ENCODE data around the gene ZBED5.

Gene ZBED5

GRCh38 chr11:10864688-10865087, 6.8 kb upstream of the ZBED5 start:
- Histone ChIP-seq H3K36me3 (ENCODE audit: insufficient read depth, insufficient read length, low read length) (no peaks in the 10 kb centered on the region), H3K4me1 (ENCODE audit: insufficient read depth, insufficient read length) (no peaks in the 10 kb centered on the region), H3K9ac (ENCODE audit: insufficient read length, low read depth) (no peak overlapping the region), H3K9me3 (ENCODE audit: insufficient read depth, low read length) (no peaks in the 10 kb centered on the region), H3K27me3 (ENCODE audit: insufficient read depth, insufficient read length) (no peaks in the 10 kb centered on the region), H3K4me3 (ENCODE audit: insufficient read length, low read depth) (no peak overlapping the region)
- DNase-seq (ENCODE audit: low read depth, low spot score) = no peak
- no peak for TF ChIP-seq SUZ12 (IDR thresholded peaks at IDR 0.05; ENCODE audit: extremely low read depth, insufficient read depth, insufficient read length)
- TF ChIP-seq ZNF274 (IDR thresholded peaks at IDR 0.05; ENCODE audit: low read depth, low read length) = no peak
- TF ChIP-seq YY1 (IDR thresholded peaks at IDR 0.05; ENCODE audit: insufficient read depth, insufficient read length) = no peak

DNA sequence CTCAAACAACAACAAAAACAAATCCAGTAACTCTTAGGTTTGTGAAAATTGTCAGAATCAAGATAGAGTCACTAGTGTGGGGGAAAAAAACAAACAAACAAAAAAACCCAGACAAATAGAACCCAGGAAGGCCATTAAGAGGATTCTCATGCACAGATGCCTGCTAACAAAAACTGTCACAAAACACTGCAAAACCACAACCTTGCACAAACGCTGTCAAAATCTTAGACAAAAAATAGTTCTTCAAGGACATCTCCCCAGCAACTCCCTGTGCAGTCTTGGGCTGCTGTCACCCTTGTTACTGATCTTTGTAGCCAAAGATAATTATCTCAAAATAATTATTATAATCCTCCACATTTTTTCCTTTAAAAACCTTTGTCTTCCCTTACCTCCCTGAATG, 4.6 kb upstream of the ZBED5 start:
- no peaks in the 10 kb centered on the region for H3K4me1 ChIP-seq (ENCODE audit: insufficient read depth, insufficient read length)
- no peaks in the 10 kb centered on the region for H3K27me3 ChIP-seq (ENCODE audit: insufficient read depth, insufficient read length)
- H3K9ac ChIP-seq (ENCODE audit: insufficient read length, low read depth) = no peak overlapping the region
- no peak overlapping the region for H3K4me3 ChIP-seq (ENCODE audit: insufficient read length, low read depth)
- no peaks in the 10 kb centered on the region for H3K9me3 ChIP-seq (ENCODE audit: insufficient read depth, low read length)
- no peaks in the 10 kb centered on the region for H3K36me3 ChIP-seq (ENCODE audit: insufficient read depth, insufficient read length, low read length)
- no peak for DNase-seq (ENCODE audit: low read depth, low spot score)
- TF ChIP-seq YY1 (IDR thresholded peaks at IDR 0.05; ENCODE audit: insufficient read depth, insufficient read length) (no peak), ZNF274 (IDR thresholded peaks at IDR 0.05; ENCODE audit: low read depth, low read length) (no peak), SUZ12 (IDR thresholded peaks at IDR 0.05; ENCODE audit: extremely low read depth, insufficient read depth, insufficient read length) (no peak)

DNA sequence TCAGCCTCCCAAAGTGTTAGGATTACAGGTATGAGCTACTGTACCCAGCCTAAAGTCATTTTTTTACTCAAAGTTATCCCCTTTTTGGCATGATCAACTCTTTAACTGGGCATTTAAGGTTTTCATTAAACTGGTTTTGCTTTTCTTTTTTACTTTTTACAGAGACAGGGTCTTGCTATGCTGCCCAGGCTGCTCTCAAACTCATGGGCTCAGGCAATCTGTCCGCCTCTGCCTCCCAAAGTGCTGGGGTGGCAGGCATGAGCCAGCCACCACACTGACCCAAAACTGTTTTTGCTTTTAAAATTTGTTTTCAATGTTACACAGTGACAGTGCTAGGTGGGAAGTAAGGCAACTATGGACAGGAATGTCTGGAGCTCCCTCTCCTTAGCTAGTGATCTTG, 3.9 kb upstream of the ZBED5 start:
- H3K9ac ChIP-seq (ENCODE audit: insufficient read length, low read depth) = no peak overlapping the region

DNA sequence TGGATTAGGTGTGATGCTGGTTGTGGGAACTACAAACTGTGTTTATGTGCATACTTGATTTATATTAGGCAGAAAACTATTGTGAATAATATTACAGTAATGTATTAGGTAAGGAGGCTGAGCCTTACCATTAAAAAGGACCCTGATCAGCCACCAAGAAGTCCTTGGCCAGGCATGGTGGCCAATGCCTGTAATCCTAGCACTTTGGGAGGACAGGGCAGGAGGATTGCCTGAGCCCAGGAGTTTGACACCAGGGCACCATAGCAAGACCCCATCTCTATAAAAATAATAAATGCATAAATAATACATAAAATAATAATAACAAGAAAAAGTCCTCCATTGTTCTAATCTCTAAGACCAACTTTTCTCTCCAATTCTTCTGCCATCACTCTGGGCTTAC, 3.2 kb upstream of the ZBED5 start:
- Histone ChIP-seq H3K9ac (ENCODE audit: insufficient read length, low read depth) (no peak overlapping the region), H3K36me3 (ENCODE audit: insufficient read depth, insufficient read length, low read length) (peaks cover 8% of the 10 kb centered on the region), H3K27me3 (ENCODE audit: insufficient read depth, insufficient read length) (no peaks in the 10 kb centered on the region), H3K9me3 (ENCODE audit: insufficient read depth, low read length) (no peaks in the 10 kb centered on the region), H3K4me3 (ENCODE audit: insufficient read length, low read depth) (no peak overlapping the region), H3K4me1 (ENCODE audit: insufficient read depth, insufficient read length) (no peaks in the 10 kb centered on the region)
- TF ChIP-seq YY1 (IDR thresholded peaks at IDR 0.05; ENCODE audit: insufficient read depth, insufficient read length) (no peak), ZNF274 (IDR thresholded peaks at IDR 0.05; ENCODE audit: low read depth, low read length) (no peak), SUZ12 (IDR thresholded peaks at IDR 0.05; ENCODE audit: extremely low read depth, insufficient read depth, insufficient read length) (no peak)
- no peak for DNase-seq (ENCODE audit: low read depth, low spot score)

More for the DNA sequence above, 3.9 kb upstream of the ZBED5 start:
- no peak for DNase-seq (ENCODE audit: low read depth, low spot score)
- Histone ChIP-seq H3K27me3 (ENCODE audit: insufficient read depth, insufficient read length) (no peaks in the 10 kb centered on the region), H3K4me3 (ENCODE audit: insufficient read length, low read depth) (no peak overlapping the region), H3K4me1 (ENCODE audit: insufficient read depth, insufficient read length) (no peaks in the 10 kb centered on the region), H3K9me3 (ENCODE audit: insufficient read depth, low read length) (no peaks in the 10 kb centered on the region), H3K36me3 (ENCODE audit: insufficient read depth, insufficient read length, low read length) (peaks cover under 1% of the 10 kb centered on the region)
- TF ChIP-seq YY1 (IDR thresholded peaks at IDR 0.05; ENCODE audit: insufficient read depth, insufficient read length) = no peak
- no peak for TF ChIP-seq ZNF274 (IDR thresholded peaks at IDR 0.05; ENCODE audit: low read depth, low read length)
- TF ChIP-seq SUZ12 (IDR thresholded peaks at IDR 0.05; ENCODE audit: extremely low read depth, insufficient read depth, insufficient read length) = no peak

DNA sequence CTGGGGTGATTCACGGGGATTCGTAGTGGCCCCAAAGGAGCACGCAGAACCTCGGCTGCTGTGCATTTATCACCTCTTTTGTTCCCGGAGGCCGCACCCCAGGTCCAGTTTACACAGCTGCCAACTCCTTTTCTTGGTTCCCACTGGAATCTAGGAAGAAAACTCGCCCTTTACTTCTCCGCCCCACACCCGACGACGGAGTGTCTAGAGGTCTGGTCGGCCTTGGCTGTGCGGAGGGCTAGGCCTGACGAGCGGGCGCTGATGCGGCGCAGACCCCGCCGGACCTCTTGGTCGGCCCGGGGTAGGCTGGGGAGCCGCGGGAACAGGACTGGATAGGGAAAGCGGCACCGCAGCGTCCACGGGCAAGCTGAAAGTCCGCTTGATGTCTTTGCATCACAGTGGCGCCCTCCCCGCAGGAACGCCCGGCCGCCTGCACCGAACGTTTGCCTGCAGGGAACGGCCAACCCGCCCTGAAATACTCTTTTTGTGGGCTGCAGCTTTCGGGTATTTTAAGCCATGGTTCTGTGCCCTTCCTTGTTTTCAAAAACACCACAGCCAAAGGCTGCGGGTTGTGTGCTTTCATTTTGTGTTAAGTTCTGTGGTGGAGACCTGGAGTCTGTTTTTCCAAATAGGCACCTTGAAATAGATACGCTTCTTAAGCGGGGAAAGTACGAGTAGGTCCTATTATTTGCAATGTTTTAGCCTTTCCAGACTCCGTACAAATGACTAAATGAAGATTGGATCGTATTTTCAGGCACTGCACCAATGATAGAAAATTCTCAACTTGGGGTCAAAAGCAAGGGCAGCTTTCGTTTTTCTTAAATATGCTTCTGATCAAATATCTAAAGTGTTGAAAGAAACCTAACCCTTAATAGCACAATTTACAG, 829 bp upstream of the ZBED5 start:
- TF ChIP-seq SUZ12 (IDR thresholded peaks at IDR 0.05; ENCODE audit: extremely low read depth, insufficient read depth, insufficient read length) (no peak), YY1 (IDR thresholded peaks at IDR 0.05; ENCODE audit: insufficient read depth, insufficient read length) (no peak), ZNF274 (IDR thresholded peaks at IDR 0.05; ENCODE audit: low read depth, low read length) (no peak)
- DNase-seq (ENCODE audit: low read depth, low spot score) = peak; percentile 63

DNA sequence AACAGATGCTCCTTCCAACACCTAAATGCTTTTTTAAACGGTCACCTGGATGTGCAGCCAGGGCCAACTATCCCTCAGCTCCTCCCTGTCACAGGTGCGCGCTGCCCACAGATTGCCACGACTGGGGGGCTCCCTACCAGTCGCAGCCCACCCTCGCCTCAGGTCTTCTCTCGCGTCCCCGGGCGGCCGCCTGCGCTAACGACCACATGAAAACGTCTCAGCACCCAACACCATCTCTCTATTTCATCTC, 469 bp downstream of the ZBED5 start:
- Histone ChIP-seq H3K4me3 (ENCODE audit: insufficient read length, low read depth) (peak overlapping the region; percentile 94), H3K27me3 (ENCODE audit: insufficient read depth, insufficient read length) (no peaks in the 10 kb centered on the region), H3K4me1 (ENCODE audit: insufficient read depth, insufficient read length) (no peaks in the 10 kb centered on the region), H3K9me3 (ENCODE audit: insufficient read depth, low read length) (no peaks in the 10 kb centered on the region), H3K9ac (ENCODE audit: insufficient read length, low read depth) (peak overlapping the region; percentile 96), H3K36me3 (ENCODE audit: insufficient read depth, insufficient read length, low read length) (peaks cover 44% of the 10 kb centered on the region)
- DNase-seq (ENCODE audit: low read depth, low spot score) = no peak
- no peak for TF ChIP-seq YY1 (IDR thresholded peaks at IDR 0.05; ENCODE audit: insufficient read depth, insufficient read length)
- TF ChIP-seq SUZ12 (IDR thresholded peaks at IDR 0.05; ENCODE audit: extremely low read depth, insufficient read depth, insufficient read length) = no peak
- TF ChIP-seq ZNF274 (IDR thresholded peaks at IDR 0.05; ENCODE audit: low read depth, low read length) = no peak

More for the DNA sequence above, 829 bp upstream of the ZBED5 start:
- H3K4me3 ChIP-seq (ENCODE audit: insufficient read length, low read depth) = peak overlapping the region; percentile 94
- H3K9me3 ChIP-seq (ENCODE audit: insufficient read depth, low read length) = no peaks in the 10 kb centered on the region
- H3K4me1 ChIP-seq (ENCODE audit: insufficient read depth, insufficient read length) = no peaks in the 10 kb centered on the region
- no peaks in the 10 kb centered on the region for H3K27me3 ChIP-seq (ENCODE audit: insufficient read depth, insufficient read length)
- peak overlapping the region; percentile 93 for H3K9ac ChIP-seq (ENCODE audit: insufficient read length, low read depth)
- H3K36me3 ChIP-seq (ENCODE audit: insufficient read depth, insufficient read length, low read length) = peaks cover 31% of the 10 kb centered on the region

- Histone ChIP-seq H3K4me1 (ENCODE audit: insufficient read depth, insufficient read length) (no peaks in the 10 kb centered on the region), H3K4me3 (ENCODE audit: insufficient read length, low read depth) (peak overlapping the region; percentile 94), H3K36me3 (ENCODE audit: insufficient read depth, insufficient read length, low read length) (peaks cover 49% of the 10 kb centered on the region), H3K27me3 (ENCODE audit: insufficient read depth, insufficient read length) (no peaks in the 10 kb centered on the region), H3K9ac (ENCODE audit: insufficient read length, low read depth) (peak overlapping the region; percentile 96), H3K9me3 (ENCODE audit: insufficient read depth, low read length) (no peaks in the 10 kb centered on the region)
- TF ChIP-seq YY1 (IDR thresholded peaks at IDR 0.05; ENCODE audit: insufficient read depth, insufficient read length) (no peak), ZNF274 (IDR thresholded peaks at IDR 0.05; ENCODE audit: low read depth, low read length) (no peak), SUZ12 (IDR thresholded peaks at IDR 0.05; ENCODE audit: extremely low read depth, insufficient read depth, insufficient read length) (no peak)
- DNase-seq (ENCODE audit: low read depth, low spot score) = peak; percentile 30
Measured at GRCh38 chr11:10856689-10857458, 979 bp downstream of the ZBED5 start.
